Stimulated activated CD8-positive, alpha-beta memory T cell treated with anti-CD3 and anti-CD28 coated beads, Interleukin-4, amount 100 ng/mL, for 1 hour (primary cell): ENCODE results near the gene TMEM9.
"Not testable (repeated sequence)": the region's sequence is repeated elsewhere in the genome, so short reads cannot be mapped to it uniquely, and the experiment has no call there.

Experiments used
- DNase-seq, 2 donors: peaks; one replicate each; pipeline ENCODE4 v3.0.0-alpha.2; 2020; ENCODE audit warnings: low read depth in 2 of 2, low spot score in 1 of 2

TMEM9 gene

DNA sequence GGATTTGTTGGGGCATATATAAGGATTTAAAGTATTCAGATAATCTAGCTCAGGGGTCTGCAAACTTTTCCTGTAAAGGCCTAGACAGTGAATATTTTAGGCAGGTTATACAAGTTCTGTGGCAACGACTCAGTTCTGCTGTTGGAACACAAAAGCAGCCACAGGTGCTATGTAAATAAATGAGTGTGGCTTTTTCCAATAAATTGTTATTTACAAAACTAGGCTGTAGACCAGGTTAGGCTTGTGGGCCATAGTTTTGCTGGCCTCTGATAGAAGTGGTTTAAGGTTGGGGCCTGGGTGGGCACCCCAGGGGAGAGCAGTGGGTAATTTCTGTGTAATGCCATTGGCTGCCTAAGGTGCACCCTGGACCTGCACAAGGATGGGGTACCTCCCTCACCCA lies 19.5 kb upstream of the TMEM9 start:
- no peak for DNase-seq

DNA sequence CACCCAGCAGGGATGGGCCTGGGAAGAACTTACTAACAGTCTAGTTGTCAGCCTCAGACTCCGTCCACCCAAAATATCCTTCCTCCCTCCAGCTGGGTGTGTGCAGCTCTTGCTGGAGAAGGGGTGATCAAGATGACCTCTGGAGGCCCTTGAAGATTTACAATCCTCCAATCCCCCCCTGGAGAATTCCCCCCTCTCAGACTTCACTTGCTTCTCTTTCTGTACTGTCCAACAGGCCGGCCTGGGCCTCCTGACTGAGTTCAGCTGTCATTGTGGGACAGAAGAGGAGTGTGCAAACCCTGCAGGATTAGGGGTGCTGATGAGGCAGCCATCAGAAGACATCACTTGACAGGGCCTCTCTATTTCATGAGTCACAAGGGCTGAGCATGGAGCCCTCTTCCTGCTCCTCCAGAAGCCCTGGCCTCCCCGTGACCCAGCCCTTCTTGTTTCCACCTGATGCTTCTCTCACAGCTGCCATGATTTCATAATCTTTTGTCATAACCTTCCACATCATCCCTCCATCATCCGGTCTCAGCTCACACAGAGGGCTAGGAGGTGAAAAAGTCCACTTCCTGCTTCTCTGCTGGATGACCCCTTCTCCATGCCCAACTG lies 18.8 kb upstream of the TMEM9 start:
- DNase-seq = no peak

GRCh38 chr1:201172326-201172725 lies 18.1 kb upstream of the TMEM9 start:
- no peak for DNase-seq

DNA sequence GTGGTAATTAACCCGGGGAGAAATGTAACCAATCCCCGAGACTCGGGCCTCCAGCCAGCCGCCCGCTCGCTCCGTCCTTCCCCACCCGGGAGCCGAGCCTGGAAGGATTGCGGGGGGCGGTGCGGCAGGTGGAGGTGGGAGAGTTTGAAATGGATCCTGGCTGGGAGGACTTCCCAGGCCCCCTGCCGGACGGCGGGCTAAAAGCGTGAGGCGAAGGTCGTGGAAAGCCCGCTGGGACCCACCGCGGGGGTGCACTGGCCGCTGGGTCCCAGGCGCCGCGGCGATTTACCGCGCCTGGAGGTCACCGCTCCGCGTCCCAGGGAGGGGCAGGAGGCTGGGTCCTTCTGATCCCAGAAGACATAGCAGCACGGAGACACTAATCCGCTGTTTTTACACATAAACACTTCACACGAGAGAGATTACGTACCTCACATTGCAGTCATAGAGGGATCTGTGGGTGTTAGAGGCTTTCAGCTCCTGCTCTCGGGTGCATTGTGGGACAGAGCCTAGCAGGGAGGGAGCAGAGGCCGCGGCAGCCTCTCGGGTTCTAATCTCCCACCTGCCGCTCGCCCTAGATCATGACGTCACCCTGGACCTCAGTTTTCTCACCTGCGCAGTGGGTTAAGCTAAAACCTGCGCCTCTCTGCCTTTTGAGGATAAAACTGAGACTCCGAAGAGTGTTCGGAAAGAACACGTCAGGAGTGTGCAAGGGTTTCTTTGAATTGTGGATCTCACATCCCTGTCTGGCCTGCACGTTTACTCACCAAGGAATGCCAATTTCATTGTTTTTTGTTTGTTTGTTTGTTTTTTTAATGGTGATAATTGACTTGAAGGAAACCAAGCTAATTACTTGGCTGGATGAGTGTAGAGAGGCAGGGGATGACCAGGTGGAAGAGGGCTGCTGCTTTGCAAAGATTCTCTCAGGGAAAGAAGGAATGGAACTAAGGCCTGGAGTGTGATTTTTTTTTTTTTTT lies 17.1 kb upstream of the TMEM9 start:
- DNase-seq = no peak

GRCh38 chr1:201170533-201171062 lies 16.3 kb upstream of the TMEM9 start:
- peak; percentile 24 to 42 for DNase-seq

DNA sequence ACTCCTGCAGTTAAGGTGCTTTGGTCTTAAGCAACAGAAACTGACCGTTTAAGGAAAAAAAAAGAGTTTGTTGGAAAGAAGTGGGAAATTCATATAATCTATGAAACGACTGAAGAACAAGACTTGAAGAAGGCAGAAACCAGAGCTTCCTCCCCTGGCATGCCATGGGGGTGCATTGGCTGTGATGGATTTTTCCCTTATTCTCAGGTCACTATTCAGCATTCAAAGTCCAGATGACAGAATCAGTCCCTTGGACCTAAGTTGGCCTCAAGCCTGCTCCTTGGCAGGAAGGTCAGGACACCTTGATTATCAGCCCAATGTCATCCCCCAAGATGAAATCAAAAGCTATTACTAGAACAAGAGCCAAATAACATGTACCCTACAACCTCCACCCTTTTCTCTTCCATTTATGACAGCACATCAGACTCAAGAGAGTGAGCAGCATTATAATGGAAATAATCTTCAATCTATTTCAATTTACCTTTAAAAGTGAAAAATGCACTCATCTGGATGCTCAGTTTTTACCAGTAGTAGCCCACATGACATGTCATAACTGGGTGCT lies 15.8 kb upstream of the TMEM9 start:
- no peak for DNase-seq

- DNase-seq = no peak
Measured at GRCh38 chr1:201169203-201169602, 14.9 kb upstream of the TMEM9 start.

DNA sequence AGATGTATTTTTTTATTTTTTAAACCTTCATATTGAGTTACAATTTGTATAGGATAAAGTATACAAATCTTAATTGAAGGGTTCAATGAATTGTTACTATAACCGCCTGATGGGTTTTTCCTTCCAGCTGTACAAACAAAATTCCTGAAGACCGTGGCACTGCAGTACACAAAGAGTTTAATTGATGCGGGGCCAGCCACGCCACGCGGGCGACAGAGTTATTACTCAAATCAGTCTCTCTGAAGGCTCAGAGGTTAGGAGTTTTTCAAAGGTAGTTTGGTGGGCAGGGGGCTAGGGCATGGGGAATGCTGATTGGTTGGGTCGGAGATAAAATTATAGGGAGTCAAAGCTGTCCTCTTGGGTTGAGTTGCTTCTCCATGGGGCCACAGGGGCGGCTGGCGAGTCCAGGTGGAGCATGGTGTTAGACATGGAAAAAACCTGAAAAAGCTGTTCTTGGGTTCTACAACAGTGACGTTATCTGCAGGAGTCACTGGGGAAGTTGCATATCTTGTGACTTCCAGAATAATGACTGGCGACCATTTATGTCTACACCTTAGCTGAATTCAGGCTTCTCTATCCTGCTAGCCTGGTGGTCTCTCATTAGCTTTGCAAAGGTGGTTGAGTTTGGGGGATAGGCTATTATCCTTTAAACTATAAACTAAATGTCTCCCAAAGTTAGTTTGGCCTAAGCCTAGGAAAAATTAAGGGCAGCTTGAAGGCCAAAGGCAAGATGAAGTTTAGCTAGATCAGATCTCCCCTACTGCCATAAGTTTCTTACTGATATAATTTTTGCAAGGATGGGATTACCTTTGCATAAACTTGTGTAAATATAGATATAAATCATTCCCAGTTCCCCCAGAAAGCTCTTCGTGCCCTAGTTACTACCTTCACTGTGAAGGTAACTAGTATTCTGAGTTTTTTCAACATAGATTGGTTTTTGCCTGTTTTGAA lies 13.0 kb upstream of the TMEM9 start:
- DNase-seq = no peak

DNA sequence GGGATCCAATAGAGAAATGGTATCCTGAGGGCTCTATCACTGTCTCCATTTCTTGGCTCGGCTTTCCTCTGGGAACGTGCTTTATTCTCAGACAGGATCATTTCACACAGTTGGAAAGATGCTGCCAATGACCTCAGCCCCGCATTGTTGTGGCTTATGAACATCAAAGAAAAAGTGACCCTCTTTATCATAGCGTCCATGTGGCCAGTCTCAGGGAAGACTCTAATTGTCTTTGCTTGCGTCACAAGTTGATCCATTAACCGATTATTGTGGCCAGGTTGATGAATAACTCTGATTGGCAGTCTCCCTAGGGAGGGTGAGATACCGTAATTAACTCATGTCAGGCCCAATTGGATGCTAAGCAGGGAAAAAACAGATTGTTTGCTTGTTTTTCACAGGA lies 10.4 kb upstream of the TMEM9 start:
- DNase-seq = no peak

- DNase-seq = no peak
Measured at GRCh38 chr1:201163707-201164106, 9.4 kb upstream of the TMEM9 start.

DNA sequence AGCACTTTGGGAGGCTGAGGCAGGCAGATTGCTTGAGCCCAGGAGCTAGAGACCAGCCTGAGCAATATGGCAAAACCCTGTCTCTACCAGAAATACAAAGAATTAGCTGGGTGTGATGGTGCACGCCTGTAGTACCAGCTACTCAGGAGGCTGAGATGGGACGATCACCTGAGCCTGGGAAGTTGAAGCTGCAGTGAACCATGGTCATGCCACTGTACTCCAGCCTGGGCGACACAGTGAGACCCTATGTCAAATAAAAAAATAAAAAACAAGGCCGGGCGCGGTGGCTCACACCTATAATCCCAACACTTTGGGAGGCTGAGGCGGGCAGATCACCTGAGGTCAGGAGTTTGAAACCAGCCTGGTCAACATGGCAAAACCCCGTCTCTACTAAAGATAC lies 8.8 kb upstream of the TMEM9 start:
- not testable (repeated sequence) for DNase-seq

DNA sequence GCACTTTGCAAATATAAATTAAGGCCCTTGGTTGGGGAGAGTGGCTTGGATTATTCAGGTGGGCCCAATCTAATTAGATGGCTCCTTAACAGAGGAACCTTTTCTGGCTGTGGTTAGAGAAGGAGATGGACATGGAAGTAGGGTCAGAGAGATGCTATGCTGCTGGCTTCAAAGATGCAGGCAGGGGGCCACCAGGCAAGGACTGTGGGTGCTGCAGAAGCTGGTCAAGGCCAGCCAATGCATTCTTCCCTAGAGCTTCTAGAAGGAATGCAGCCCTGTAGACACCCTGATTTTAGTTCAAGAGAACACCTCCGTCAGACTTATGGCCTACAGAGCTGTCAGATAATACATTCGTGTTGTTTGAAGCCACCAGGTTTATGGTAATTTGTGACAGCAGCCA lies 3.7 kb upstream of the TMEM9 start:
- no peak for DNase-seq

DNA sequence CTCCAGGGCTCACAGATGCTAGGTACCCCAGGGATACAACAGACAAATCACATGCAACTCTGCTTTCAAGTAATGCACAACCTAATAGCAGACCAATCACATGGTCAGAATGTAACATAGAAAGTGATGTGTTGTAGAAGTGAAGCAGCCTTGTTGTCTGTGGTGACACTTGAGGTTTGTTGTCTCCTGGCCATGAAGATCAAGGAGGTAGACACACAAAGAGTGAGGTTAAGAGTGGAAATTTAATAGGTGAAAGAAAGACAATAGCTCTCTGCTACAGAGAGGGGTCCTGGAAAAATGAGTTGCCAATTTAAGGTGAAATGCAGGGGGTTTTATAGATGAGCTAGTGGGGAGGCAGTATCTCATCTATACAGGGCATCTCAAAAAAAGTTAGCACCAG lies 2.5 kb upstream of the TMEM9 start:
- DNase-seq = no peak

GRCh38 chr1:201156346-201156745 lies 2.1 kb upstream of the TMEM9 start:
- DNase-seq = no peak

DNA sequence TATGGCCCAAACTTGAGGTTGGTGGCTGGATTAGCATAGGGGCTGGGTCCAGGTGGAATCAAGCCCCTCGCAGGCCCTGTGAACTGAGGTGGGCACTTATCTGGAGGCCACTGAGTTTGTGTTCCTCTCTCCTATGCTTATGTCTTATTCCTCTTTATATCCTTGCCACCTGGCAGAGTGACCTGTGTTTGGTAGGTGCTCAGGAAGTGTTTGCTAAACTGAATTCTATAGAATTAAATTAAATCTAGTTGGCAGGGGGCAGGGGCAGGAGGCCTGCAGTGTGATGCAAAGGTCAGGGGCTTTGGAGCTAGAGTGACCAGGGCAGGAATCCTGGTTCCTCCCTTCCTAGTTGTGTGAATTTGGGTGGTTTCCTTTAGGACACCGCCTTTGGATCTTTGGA lies 1.1 kb upstream of the TMEM9 start:
- no peak for DNase-seq

DNA sequence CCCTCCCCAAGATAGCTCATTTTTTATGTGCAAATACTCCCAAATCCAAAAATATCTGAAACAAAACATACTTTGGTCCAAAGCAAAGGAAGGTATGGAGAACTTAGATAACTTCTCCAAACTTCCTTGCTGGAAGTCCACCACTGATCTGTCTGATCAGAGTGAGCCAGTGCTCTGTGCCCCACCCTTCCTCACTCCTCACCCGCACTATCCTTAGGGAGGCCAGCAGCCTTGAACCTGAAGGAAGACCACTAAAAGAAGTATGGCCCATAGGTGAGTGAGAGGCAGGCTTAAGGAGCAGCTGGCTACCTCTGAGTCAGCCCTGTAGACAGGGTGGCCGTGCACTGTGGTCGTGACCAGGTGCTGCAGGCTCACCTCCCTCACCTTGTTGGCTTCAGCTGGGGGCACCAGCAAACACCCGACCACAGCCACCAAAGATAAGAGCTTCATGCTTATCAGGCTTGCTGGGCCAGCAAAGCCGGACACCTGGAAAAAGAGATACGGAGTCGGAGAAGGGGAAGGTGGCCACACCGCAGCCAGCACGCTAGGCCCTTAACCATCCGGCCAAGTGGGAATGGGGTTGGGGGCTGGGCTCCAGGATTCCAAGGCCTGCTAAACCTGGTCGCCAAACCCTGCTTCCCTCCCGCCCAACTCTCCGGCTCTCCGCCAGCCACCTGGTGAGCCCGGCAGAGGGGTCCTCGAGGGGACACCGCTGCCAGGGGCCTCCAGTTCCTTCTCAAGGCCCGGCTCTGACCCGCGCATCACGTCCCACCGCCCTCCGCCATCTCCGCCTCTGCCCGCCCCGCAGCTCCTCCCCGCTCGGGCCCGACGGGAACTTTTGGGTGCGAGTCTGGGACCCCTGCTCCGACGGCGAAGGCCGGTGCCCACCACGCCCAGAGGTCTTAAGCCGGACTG lies 543 bp downstream of the TMEM9 start:
- no peak for DNase-seq

- DNase-seq = no peak
Measured at GRCh38 chr1:201149400-201149799, 4.9 kb downstream of the TMEM9 start.

DNA sequence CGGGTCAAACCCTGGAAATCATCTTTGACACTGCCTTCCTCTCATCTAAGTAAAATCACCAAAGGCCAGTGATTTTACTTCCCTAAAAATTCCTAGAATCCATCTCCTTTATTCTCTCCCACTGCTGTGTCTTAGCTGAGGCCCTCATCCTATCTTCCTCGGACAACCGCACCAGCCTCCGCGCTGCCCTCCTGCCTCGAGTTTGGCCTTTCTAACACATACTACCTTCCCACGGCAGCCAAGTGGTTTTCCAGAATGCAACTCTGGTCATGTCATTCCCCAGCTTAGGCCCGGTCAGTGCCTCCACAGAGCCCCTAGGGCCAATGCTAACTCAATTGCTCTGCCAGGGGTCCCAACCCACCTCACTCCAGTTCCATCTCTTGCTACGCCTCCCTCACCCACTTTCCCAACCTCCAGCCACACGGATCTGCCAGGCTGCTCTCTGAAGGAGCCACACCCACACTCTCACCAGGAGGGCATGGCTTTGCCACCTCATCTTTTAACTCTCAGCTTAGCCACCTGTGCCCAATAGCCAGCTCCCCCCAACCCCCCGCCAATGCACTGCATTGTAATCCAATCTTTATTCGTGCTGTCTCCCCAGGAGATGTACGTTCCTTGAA lies 6.8 kb downstream of the TMEM9 start:
- DNase-seq = no peak

DNA sequence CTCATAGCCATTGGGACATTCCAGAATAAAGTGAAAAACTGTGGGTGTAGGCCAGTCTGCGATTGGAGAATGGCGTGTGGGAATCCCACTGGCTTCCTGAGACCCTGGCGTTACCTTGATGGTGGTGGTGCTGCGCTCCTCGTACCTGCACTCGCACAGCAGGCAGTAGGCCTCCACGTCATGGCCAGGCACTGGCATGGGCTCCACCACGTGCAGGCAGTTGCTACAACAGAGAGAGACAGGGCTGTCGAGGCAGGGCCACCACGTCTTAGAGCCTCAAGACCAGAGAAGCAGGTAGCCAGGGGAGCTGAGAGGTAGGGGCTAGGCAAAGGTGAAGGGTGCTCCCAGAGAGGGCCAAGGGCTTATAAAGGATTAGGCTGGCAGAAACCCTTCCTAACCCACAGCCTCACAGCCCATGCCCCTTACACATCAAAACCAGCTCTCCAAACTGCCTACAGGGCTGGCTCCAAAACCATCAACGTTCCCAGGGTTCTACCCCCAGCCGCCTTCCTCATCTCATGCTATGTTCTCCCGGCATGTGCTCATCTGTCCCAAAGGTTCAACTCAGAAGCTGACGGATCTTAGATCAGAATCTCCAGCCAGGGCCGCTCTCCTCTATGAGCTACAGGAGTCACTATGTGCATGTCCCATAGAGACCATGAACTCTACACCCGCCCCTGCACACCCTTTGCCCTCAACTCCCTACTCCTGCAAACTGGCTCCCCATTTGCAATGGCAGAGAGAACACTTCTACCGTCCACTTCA lies 7.5 kb downstream of the TMEM9 start:
- DNase-seq = no peak
